Fibroblast of skin of left biceps (primary cell): ENCODE data around the gene CAPNS1.
A peak's percentile ranks its signal among the peaks of the same experiment; 100 is the strongest.

Experiments
- DNase-seq, 2 experiments: peaks; one replicate each; pipeline ENCODE4 v3.0.0-alpha.2; 2013; ENCODE audit warnings: low read depth in 2 of 2

The CAPNS1 gene

DNA sequence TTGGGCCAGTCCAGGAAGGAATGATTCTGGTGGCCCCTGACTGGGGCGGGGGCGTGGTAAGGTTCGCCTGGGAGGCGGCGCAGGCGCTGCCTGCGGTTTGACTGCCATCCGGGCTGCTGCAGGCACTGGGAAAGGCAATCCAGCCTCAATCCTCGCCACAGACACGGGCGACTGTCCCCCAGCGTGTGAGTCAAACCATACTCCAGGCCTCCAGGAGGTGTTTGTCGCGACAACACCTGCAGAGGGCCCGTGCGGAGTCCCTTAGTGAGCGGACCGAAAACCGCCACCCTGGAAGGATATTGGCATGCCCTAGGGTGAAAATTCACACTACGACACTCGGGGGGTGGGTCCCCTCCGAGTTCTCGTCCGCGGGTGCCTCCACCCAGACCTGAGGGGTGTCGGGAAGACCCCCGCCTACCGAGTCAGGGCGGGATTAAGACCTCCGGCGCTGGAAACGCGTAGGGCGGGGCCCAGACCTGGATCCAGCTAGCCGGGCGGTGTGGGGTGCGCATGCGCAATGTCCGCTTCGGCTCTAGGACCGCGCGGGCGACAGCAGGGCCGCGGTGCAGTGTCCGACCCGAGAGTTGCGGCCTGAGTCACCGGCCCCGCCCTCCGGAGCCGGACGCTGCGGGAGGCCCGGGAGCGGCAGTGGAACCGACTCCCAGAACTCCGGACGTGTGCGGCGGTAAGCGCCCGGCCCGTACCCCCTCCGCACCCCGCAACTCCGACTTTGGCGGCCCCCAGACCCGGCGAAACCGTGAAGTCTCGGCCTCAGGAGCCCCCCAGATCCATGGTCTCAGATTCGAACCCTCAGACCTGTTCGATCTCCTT, at the start of gene CAPNS1:
Gene CAPNS1 (plus strand): TSS at position 594 of the 831 bp plus-strand sequence. CDS start 946 bp downstream, outside the sequence.
- DNase-seq = peak; percentile 80 to 86

GRCh38 chr19:36090910-36091695, 48.8 kb upstream of the CAPNS1 start:
- DNase-seq = no peak

GRCh38 chr19:36092566-36092965, 47.3 kb upstream of the CAPNS1 start:
- no peak for DNase-seq

DNA sequence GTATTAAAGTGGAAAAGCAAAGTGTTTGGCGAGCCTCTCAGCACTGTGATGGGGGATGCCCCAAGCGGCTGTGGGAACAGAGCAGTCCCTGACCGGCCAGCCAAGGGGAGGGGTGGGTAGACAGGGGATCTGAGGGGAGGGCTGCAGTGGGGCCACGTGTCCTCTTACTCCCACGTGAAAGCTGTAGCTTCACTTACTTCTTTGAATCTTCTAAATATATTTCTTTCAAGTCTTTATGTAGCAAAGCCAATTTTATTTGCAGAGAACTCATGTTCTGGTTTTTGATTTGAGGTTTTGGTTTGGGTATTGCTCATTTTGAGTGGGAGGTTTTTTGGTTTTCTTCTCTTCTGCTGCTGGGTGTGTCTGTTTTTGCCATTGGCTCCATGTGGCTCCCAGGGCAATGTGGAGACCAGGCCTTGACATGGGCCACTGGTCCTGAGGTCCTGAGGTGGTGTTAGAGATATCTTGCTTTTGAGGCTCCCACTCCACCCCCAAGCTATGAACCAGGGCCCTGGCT, 46.7 kb upstream of the CAPNS1 start:
- no peak for DNase-seq

GRCh38 chr19:36093687-36094086, 46.2 kb upstream of the CAPNS1 start:
- no peak for DNase-seq

- DNase-seq = no peak
These were observed 42.8 kb upstream of the CAPNS1 start for GRCh38 chr19:36097036-36097435.

GRCh38 chr19:36099166-36099785, 40.6 kb upstream of the CAPNS1 start:
- DNase-seq = no peak

- no peak for DNase-seq
These were observed 39.4 kb upstream of the CAPNS1 start for GRCh38 chr19:36100476-36100875.

DNA sequence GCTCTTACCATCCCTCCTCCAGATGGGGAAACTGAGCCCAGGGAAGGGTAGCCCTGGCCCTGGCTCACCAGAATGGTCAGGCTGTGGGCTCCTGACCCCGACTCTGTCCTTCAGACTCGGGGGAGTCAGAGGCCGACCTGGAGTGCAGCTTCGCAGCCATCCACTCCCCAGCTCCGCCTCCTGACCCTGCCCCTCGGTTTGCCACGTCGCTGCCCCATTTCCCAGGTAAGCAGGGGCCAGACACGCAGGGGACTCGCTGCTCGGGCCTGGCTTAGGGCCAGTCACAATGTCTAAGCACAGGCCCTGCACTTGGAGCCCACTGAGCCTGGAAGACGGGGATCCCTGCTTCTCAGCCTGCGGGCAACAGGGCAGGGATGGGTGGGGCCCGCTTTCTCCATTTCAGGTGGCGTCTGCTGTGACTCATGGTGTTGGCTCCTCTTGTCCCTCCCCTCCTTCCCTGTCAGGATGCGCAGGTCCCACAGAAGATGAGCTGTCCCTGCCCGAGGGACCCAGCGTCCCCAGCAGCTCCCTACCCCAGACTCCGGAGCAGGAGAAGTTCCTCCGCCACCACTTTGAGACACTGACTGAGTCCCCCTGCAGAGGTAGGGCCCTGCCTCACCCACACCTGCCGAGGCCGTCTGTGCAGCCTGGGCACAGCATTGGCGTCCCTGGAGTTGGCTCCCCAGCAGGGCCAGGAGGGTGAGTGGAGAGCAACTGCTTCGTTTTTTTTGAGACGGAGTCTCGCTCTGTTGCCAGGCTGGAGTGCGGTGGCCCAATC, 38.1 kb upstream of the CAPNS1 start:
- DNase-seq = no peak

GRCh38 chr19:36103040-36103626, 36.7 kb upstream of the CAPNS1 start:
- no peak for DNase-seq

- no peak for DNase-seq
These were observed 35.9 kb upstream of the CAPNS1 start for GRCh38 chr19:36103842-36104552.

DNA sequence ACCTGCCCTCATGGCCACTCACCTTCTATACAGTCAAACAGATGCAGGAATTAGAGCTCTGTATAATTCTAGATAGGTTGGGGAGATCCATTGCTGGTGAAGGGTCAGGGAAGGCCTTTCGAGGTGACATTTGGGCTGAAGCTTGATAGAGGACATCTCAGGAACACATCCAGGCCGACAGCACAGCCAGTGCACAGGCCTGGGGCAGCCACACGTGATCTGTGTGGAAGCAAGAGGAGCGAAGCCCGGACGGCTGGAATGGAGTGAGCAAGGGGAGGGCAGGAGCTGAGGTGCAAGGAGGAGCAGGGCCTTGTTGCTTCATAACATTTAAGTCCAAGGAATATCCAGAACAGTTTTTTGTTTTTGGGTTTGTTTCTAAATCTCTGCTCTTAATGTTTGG, 33.4 kb upstream of the CAPNS1 start:
- no peak for DNase-seq

- DNase-seq = no peak
These were observed 32.9 kb upstream of the CAPNS1 start for GRCh38 chr19:36106991-36107390.

DNA sequence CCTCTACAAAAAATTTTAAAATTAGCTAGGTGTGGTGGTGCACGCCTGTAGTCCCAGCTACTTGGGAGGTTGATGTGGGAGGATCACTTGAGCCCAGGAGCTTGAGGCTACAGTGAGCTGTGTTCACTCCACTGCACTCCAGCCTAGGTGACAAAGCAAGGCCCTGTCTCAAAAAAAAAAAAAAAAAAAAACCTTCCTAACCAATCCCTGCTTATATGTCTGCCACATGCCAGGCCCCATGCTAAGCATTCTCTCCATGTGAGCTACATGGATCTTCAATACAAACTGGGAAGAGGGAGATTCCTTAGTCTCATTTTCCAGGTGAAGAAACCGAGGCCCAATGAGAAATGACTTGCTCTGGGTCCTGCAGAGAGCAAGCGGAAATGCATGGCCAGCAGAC, 31.2 kb upstream of the CAPNS1 start:
- no peak for DNase-seq

DNA sequence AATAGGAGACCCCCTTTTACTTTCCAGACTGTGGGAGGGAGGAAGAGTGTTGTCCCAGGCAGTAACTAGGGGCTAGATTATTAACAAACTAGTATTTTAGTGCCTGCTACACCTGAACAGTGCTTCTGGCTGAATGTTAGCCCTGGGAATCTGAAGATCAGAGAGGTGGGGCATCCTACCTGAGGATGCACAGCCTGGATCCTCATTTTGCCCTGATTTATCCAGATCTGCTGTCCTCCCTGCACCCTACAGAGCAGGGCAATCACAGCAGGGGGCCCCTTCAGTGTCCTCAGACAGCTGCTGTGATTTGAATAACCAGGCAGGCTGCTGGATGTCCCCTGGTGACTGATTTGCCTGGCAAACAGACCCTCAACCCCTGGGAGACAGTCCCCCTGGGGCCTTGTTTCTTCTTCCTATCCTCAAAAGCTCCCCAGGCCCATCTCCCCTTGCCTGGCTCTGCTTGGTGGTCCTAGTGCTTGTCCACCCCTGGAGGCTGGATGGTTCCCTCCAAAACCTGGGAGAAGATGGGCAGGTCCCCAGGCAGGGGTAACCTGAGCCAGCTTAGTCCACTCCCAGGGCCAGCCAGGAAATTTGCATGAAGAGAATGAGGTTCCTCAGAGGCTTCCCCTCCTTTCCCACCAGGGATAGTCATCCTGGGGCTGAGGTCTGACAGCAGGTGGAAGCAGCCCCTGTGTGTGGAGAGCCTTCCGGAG, 29.2 kb upstream of the CAPNS1 start, which contains the start of gene OVOL3:
Gene OVOL3 (plus strand): TSS at position 657 of the 713 bp plus-strand sequence. CDS start 60 bp downstream, outside the sequence.
- no peak for DNase-seq

DNA sequence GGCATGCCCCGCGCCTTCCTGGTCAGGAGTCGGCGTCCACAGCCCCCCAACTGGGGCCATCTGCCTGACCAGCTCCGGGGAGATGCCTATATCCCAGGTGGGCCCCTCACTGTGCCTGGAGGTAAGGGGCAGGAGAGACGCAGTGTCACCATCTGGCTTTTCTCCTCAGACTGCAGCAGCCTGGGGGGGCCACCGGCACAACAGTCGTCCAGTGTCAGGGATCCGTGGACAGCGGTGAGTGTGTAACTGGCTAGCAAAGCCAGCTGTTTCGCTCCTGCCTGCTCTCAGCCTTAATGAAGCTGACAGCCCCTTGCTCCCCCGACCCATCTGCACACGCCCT, 28.7 kb upstream of the CAPNS1 start:
- no peak for DNase-seq

- no peak for DNase-seq
These were observed 27.2 kb upstream of the CAPNS1 start for GRCh38 chr19:36112678-36113077.

GRCh38 chr19:36113425-36113824, 26.4 kb upstream of the CAPNS1 start:
- no peak for DNase-seq

DNA sequence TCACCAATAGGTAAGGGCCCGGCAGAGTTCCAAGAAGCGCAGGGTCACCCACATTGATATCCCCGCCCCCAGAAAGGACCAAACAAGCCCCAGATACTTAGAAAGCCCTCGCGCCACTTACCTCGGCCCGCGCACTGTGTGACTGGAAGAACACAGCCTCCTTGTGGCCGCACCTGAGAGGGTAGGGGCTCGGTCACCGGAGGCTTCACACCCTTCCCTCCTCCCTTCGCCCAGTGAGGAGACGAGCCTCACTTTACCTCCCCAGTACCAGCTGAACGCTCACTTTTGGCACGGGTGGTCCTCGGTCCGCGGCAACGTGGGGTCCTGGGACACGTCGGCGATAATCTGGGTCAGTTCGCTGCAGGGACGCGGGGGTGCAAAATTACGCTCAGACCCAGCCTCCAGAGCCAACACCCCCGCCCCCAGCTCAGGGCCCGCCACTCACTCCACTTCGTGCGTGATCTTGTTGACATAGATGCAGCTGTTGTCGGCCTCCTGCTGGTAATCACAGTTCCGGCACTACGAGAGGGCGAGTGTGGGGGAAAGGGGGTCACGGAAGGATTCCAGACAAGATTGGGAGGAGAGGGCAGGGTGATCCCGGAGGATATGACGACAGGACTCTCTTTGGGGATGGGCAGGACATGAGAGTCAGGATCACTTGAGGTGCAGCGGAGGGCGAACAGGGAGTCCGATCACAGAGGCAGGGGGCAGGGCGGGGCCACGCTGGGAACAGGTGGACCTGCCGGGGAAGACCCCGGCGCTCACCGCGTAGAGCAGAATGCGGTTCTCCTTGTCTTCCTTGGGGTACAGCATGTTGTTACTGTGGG, 25.8 kb upstream of the CAPNS1 start:
- DNase-seq = no peak
